Activated gamma-delta T cell treated with Interleukin-2 at 50 U/mL for 16 hours (primary cell): ENCODE measurements around the gene NANOG.
"Not testable (repeated sequence)": the region's sequence is repeated elsewhere in the genome, so short reads cannot be mapped to it uniquely, and the experiment has no call there.

Experiments used
- DNase-seq: peaks from one replicate; pipeline ENCODE4 v3.0.0-alpha.2; 2020

Gene NANOG

DNA sequence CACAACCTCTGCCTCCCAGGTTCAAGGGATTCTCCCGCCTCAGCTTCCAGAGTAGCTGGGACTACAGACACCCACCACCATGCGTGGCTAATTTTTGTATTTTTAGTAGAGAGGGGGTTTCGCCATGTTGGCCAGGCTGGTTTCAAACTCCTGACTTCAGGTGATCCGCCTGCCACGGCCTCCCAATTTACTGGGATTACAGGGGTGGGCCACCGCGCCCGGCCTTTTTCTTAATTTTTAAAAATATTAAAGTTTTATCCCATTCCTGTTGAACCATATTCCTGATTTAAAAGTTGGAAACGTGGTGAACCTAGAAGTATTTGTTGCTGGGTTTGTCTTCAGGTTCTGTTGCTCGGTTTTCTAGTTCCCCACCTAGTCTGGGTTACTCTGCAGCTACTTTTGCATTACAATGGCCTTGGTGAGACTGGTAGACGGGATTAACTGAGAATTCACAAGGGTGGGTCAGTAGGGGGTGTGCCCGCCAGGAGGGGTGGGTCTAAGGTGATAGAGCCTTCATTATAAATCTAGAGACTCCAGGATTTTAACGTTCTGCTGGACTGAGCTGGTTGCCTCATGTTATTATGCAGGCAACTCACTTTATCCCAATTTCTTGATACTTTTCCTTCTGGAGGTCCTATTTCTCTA, at the start of gene NANOG:
NANOG (plus strand) TSS at position 519 of the 645 bp plus-strand sequence. CDS start 213 bp downstream, outside the sequence.
- DNase-seq: not testable (repeated sequence)

DNA sequence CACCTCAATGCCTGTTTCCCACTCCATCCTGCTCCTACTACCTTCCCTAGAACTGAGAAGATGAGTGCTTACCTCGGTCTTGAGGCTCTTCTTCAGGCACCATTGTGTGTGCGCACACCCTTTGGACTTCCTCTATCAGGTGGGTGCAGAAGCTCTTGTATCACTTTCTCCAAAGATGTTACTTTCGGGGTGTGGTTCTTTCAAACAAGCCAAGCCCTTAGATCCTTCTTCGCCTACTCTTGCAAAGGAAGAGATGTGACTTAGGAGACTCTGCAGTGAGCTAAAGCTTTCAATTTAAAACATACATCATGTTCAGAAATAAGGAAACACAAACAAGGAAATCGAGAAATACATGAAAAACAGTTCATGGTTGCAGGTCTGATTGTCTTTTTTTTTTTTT, 42.0 kb upstream of the NANOG start, which contains the start of gene CLEC4C:
CLEC4C (minus strand) TSS at position 130 of the 400 bp plus-strand sequence; CDS start at position 103, 27 bp downstream.
- DNase-seq: no peak

GRCh38 chr12:7748852-7749251, 40.4 kb upstream of the NANOG start:
- no peak for DNase-seq

DNA sequence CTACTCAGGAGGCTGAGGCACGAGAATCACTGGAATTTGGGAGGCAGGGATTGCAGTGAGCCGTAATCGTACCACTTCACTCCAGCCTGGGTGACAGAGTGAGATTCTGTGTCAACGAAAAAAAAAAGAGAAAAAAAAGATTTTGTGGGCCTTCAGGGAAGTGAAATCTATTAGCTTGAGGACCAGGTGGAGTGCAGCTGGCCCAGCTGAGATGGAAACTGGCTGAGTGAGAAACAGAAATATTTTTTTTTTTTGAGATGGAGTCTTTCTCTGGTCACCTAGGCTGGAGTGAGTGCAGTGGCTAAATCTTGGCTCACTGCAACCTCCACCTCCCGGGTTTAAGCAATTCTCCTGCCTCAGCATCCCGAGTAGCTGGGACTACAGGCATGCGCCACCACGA, 39.8 kb upstream of the NANOG start:
- DNase-seq: no peak

DNA sequence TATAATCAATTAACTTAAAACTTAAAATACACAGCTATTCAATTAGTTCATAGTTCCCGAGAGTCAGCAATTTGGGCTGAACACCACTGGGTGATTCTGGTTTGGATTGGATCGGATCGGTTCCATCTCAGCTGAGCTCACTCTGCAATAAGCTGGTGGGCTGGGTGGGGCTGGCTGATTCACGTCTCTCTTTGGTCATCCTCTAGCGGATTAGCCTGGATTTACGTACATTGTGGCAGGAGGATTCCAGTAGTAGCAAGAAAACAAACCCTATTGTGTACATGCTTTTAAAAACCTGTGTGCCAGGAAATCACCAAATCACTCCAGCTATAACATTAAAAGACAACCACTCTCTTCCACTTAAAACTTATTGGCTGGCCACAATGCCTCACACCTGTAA, 38.9 kb upstream of the NANOG start:
- DNase-seq: no peak

DNA sequence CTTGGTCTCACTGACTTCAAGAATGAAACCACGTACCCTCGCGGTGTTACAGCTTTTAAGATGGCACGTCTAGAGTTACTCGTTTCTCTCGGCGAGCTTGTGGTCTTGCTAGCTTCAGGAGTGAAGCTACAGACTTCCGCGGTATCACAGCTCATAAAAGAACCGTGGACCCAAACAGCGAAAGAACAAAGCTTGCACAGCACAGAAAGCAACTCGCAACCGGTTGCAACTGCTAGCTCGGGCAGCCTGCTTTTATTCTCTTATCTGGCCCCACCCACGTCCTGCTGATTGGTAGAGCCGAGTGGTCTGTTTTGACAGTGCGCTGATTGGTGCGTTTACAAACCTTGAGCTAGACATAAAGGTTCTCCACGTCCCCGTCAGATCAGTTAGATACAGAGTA, 37.8 kb upstream of the NANOG start:
- DNase-seq: no peak

- not testable (repeated sequence) for DNase-seq
Measured at GRCh38 chr12:7751941-7752922, 37.0 kb upstream of the NANOG start.

DNA sequence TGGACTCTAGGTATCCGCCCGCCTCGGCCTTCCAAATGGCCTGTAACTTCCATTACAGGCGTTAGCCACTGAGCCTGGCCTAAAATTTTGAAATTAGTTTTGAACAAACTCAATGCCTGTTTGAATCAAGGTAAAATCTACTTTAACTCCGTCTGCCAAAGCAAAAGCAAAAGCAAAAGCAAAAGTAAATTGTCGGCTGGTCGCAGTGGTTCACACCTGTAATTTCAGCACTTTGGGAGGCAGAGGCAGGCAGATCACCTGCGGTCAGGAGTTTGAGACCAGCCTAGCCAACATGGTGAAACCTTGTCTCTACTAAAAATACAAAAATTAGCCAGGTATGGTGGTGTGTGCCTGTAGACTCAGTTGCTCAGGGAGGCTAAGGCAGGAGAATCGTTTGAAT, 33.5 kb upstream of the NANOG start:
- DNase-seq: not testable (repeated sequence)

DNA sequence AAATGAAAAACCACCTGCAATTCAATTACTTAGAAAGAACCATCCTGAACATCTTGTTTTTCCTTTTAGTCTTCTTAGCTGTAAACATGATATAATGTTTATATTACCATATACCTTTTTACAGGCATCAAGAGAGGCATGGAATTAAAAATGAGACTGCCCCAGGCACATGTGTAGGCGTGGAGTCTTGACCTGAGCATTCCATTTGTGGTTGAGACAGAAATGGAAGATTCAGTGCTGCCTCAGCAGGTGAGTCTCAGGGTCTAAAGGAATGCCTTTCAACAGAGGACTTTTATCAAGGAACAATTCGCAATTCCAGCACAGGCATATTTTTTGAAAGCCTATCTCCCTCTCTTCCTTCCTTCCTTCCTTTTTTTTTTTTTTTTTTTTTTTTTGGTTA, 32.2 kb upstream of the NANOG start:
- DNase-seq: no peak

- DNase-seq: no peak
Measured at GRCh38 chr12:7758766-7759140, 30.4 kb upstream of the NANOG start.

DNA sequence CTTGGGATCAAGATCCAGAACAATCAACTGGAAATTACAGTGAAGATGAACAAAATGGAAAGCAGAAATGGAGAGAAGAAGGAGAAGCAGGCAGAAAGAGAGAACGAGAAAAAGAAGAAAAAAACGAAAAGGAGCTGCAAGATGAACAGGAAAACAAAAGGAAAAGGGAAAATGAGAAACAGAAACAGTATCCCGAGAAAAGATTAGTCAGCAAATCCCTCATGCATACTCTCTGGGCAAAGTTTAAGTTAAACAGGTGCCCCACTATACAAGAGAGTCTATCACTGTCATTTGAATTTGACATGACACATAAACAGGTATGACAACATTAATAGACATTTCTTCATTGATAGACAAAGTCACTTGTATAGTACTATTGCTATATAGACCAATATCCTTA, 19.2 kb upstream of the NANOG start:
- no peak for DNase-seq

DNA sequence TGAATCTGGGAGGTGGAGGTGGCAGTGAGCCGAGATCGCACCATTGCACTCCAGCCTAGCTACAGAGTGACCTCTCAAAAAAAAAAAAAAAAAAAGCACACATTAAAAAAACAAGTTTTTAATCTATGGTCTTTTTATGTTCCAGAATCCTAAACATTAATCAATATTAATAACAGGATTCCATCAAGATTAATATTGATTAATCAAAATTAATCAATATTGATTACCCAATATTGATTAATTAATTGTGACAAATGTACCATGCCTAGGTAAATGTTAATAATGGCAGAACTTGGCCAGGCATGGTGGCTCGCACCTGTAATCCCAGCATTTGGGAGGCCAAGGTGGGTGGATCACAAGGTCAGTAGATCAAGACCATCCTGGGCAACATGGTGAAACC, 7.9 kb upstream of the NANOG start:
- DNase-seq: no peak

DNA sequence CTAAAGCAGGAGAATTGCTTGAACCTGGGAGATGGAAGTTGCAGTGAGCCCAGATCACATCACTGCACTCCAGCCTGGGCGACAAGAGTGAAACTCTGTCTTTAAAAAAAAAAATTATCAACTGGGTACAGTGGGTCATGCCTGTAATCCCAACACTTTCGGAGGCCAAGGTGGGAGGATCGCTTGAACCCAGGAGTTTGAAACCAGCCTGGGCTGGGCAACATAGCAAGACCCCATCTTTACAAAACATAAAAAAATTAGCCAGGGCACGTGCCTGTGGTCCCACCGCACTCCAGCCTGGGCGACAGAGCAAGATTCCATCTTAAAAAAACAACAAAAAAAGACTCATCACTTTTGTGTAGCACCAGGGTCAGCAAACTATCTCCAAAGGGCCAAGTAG, 7.1 kb upstream of the NANOG start:
- DNase-seq: no peak

DNA sequence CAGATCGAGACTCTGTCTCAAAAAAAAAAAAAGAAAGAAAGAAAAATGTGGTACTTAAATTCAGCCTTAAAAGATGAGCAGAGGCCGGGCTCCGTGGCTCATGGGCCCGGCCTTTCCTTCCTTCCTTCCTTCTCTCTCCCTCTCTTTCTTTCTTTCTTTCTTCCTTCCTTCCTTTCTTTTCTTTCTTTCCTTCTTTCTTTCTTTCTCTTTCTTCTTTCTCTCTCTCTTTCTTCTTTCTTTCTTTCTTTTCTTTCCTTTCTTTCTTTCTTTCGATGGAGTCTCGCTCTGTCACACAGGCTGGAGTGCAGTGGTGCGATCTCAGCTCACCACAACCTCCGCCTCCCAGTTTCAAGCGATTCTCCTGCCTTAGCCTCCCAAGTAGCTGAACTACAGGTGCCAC, 5.8 kb upstream of the NANOG start:
- not testable (repeated sequence) for DNase-seq

DNA sequence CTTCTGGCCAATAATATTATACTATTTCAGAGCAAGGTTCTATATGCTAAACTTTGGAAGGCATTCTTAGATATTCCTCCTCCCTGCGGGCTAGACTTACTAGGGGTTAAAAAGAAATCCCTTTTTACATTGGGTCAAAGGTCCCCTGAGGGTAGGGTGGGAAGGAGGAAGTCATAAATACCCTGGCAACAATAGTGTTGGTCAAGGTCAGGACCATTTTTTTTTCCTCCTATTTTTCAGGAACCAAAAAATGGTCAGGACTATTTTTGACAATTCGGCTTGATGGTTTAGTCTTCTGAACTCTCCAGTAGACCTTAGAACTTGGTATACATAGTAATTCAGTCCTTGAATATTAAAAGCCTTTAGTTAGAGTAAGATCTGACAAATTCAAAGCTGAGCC, 4.5 kb upstream of the NANOG start:
- no peak for DNase-seq

GRCh38 chr12:7787574-7788293, 1.5 kb upstream of the NANOG start:
- DNase-seq: no peak

- no peak for DNase-seq
Measured at GRCh38 chr12:7788294-7788660, 925 bp upstream of the NANOG start.

GRCh38 chr12:7793211-7793610, 4.0 kb downstream of the NANOG start:
- no peak for DNase-seq

DNA sequence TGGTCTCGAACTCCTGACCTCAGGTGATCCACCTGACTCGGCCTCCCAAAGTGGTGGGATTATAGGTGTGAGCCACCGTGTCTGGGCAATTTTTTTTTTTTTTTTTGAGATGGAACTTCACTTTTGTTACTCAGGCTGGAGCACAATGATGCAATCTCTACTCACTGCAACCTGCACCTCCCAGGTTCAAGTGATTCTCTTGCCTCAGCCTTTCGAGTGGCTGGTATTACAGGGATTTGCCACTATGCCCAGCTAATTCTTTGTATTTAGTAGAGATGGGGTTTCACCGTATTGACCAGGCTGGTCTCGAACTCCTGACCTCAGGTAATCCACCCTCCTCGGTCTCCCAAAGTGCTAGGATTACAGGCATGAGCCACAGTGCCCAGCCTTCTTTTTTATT, 8.1 kb downstream of the NANOG start:
- not testable (repeated sequence) for DNase-seq

GRCh38 chr12:7797698-7798398, 8.6 kb downstream of the NANOG start:
- DNase-seq: no peak

DNA sequence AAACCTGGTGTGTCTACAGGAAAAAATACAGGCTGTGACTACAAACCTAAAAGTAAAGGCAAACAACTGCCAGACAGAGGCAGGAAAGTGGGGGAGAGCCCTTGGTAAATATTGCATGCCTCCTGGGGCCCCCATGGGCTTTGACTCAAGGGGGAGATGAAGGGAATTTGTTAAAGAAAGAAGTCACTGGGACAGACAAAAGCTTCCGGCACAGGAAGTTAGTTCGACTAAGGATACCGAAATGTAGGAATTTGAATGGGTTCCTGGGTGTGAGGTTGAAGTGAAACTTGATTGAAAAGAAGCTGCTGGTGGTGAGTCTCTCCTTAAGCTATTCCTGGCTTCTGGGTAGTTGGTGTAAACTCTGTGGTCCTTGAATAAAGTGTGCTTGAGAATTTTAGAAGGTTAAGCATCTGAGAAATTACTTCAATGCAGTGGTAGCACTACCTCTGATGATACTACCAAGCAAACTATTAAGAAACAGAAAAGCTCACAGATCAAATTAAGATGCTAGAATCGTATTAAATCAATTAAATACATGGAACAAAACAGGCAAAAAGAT, 9.6 kb downstream of the NANOG start:
- DNase-seq: not testable (repeated sequence)

DNA sequence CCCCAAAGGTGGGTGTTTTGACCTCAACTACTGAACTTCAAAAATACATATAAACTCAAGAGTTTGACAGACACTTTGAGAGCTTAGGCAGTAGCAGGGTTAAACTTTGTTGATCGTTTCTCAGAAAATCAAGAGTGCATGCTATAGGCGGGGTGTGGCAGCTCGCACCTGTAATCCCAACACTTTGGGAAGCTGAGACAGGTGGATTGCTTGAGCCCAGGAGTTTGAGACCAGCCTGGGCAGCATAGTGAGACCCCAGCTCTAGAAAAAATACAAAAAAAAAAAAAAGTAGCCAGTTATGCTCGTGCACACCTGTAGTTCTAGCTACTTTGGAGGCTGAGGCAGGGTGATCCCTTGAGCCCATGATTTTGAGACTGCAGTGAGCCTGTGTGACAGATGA, 12.3 kb downstream of the NANOG start:
- no peak for DNase-seq
